HCT116 (cell line): ENCODE data around the gene POU2F3. TPM values are rescaled to one million over a fixed set of nuclear protein-coding genes. Genes with fewer than 3 reads are reported as not detected.
A peak's percentile ranks its signal among the peaks of the same experiment; 100 is the strongest.

Experiments
- ATAC-seq: fragments of 200-7000 bp; cut with Tn5 transposase; 2 replicates; pipeline ENCODE4 v1.9.1; 2020; ENCODE audit warnings: mild to moderate bottlenecking, moderate library complexity
- BruUV-seq: library from RNA; stranded (reverse); fragments of 400-500 nt; replicated peaks from 2 replicates; lab custom pipeline; 2021; lab: Mats Ljungman, UMichigan
- CTCF ChIA-PET: fragments of 300-600 bp; sonication (Branson Sonifier 250); formaldehyde crosslinking; loops from one replicate; lab custom pipeline; 2021; ENCODE audit warnings: antibody characterized with exemption; lab: Charles Lee
- POLR2A ChIA-PET: fragments of 300-600, 350-600 bp; sonication (Branson Sonifier 250); formaldehyde crosslinking; loops from one replicate; lab custom pipeline; 2021; ENCODE audit warnings: antibody characterized with exemption; lab: Charles Lee
- RAD21 ChIA-PET, 2 experiments: fragments of 300-600 bp; sonication (Branson Sonifier 250); formaldehyde crosslinking; loops; one replicate each; lab custom pipeline; 2023; ENCODE audit warnings: low total read pairs in 2 of 2; ENCODE audit not compliant: uncharacterized antibody in 2 of 2, unreplicated experiment in 2 of 2, low non-redundant PET in 1 of 2; lab: Charles Lee
- DNase-seq: peaks from one replicate; pipeline ENCODE4 v3.0.0-alpha.2; 2010; ENCODE audit warnings: low read depth, low spot score
- H2AFZ ChIP-seq: fragments of 200-600 bp; shearing (Covaris generic), sonication (generic); 2 replicates; pipeline ENCODE4 v1.6.1; 2017; ENCODE audit warnings: low read depth, mixed run types, mixed read lengths, antibody characterized with exemption, low read length; ENCODE audit not compliant: poor library complexity, severe bottlenecking
- H3K27ac ChIP-seq: 2 replicates; pipeline ENCODE4 v1.5.1; 2012; ENCODE audit warnings: low read depth, low read length
- H3K27me3 ChIP-seq: fragments of 200-600 bp; sonication (generic); 2 replicates; pipeline ENCODE4 v1.6.1; 2016; ENCODE audit warnings: mixed run types, low read length, mixed read lengths; ENCODE audit not compliant: insufficient read depth
- H3K36me3 ChIP-seq, 2 experiments: fragments of 200-500 bp in 1 of 2; fragments of 200-600 bp in 1 of 2; sonication (Bioruptor generic) in 1 of 2; sonication (generic) in 1 of 2; 2 replicates each; pipeline versions ENCODE4 v1.5.1 to v1.6.1; 2014 to 2016; ENCODE audit warnings: low read length in 2 of 2, inconsistent platforms in 1 of 2, mixed read lengths in 1 of 2, mixed run types in 1 of 2; ENCODE audit not compliant: insufficient read depth in 2 of 2, control insufficient read depth in 1 of 2
- H3K4me1 ChIP-seq, 2 experiments: fragments of 200-600 bp in 1 of 2; sonication (generic) in 1 of 2; 2 replicates each; pipeline versions ENCODE4 v1.5.1 to v1.6.1; 2012 to 2017; ENCODE audit warnings: low read length in 2 of 2, inconsistent platforms in 1 of 2, mild to moderate bottlenecking in 1 of 2, mixed read lengths in 1 of 2, mixed run types in 1 of 2, moderate library complexity in 1 of 2; ENCODE audit not compliant: insufficient read depth in 2 of 2, control insufficient read depth in 1 of 2
- H3K4me2 ChIP-seq: fragments of 200-600 bp; sonication (generic); 2 replicates; pipeline ENCODE4 v1.6.1; 2017; ENCODE audit warnings: mixed run types, low read length, mixed read lengths
- H3K4me3 ChIP-seq, 2 experiments: fragments of 200-600 bp in 1 of 2; sonication (generic) in 1 of 2; replicated peaks in 1 of 2; 2 replicates each; pipeline ENCODE4 v1.5.1; 2011 to 2016; ENCODE audit warnings: low read length in 2 of 2, control low read depth in 1 of 2, low read depth in 1 of 2, mild to moderate bottlenecking in 1 of 2, mixed read lengths in 1 of 2, mixed run types in 1 of 2
- H3K79me2 ChIP-seq: fragments of 200-600 bp; sonication (generic); 2 replicates; pipeline ENCODE4 v1.6.1; 2017; ENCODE audit warnings: mild to moderate bottlenecking, mixed run types, low read length, moderate library complexity, mixed read lengths; ENCODE audit not compliant: insufficient read depth
- H3K9ac ChIP-seq: fragments of 200-600 bp; sonication (generic); 2 replicates; pipeline ENCODE4 v1.6.1; 2016; ENCODE audit warnings: low read length, mixed read lengths
- H3K9me2 ChIP-seq: fragments of 200-600 bp; sonication (generic), shearing (Covaris generic); 2 replicates; pipeline ENCODE4 v1.6.1; 2017; ENCODE audit warnings: mixed run types, mild to moderate bottlenecking, moderate library complexity; ENCODE audit not compliant: insufficient read depth
- H3K9me3 ChIP-seq, 2 experiments: fragments of 200-500 bp in 1 of 2; fragments of 200-600 bp in 1 of 2; sonication (Bioruptor generic) in 1 of 2; sonication (generic) in 1 of 2; 2 replicates each; pipeline ENCODE4 v1.6.1; 2014 to 2017; ENCODE audit warnings: low read length in 2 of 2, mixed read lengths in 2 of 2, inconsistent platforms in 1 of 2, low read depth in 1 of 2, mild to moderate bottlenecking in 1 of 2, mixed run types in 1 of 2, moderate library complexity in 1 of 2; ENCODE audit not compliant: control insufficient read depth in 1 of 2, insufficient read depth in 1 of 2
- H4K20me1 ChIP-seq: fragments of 200-600 bp; sonication (generic), shearing (Covaris generic); 2 replicates; pipeline ENCODE4 v1.6.1; 2017; ENCODE audit warnings: mixed run types, mild to moderate bottlenecking, moderate library complexity; ENCODE audit not compliant: insufficient read depth
- ATF3 ChIP-seq: IDR thresholded peaks from 2 replicates; pipeline ENCODE4 v1.6.1; 2012
- CEBPB ChIP-seq: IDR thresholded peaks from 2 replicates; pipeline ENCODE4 v1.6.1; 2012; ENCODE audit warnings: low read depth
- EGR1 ChIP-seq: IDR thresholded peaks from 2 replicates; pipeline ENCODE4 v1.6.1; 2012; ENCODE audit warnings: low read depth
- ELF1 ChIP-seq: IDR thresholded peaks from 2 replicates; pipeline ENCODE4 v1.6.1; 2012; ENCODE audit warnings: low read depth, borderline replicate concordance
- EZH2 ChIP-seq: fragments of 200-600 bp; sonication (generic); IDR thresholded peaks from 2 replicates; pipeline ENCODE4 v1.6.1; 2017; ENCODE audit warnings: antibody characterized with exemption, mixed run types
- FOSL1 ChIP-seq: IDR thresholded peaks from 2 replicates; pipeline ENCODE4 v1.6.1; 2012; ENCODE audit warnings: low read depth
- JUND ChIP-seq: IDR thresholded peaks from 2 replicates; pipeline ENCODE4 v1.6.1; 2012
- POLR2A ChIP-seq: IDR thresholded peaks from 2 replicates; pipeline ENCODE4 v1.7.0; 2011; ENCODE audit warnings: borderline replicate concordance; ENCODE audit not compliant: insufficient read depth, insufficient read length; ENCODE audit errors: extremely low read depth
- POLR2AphosphoS5 ChIP-seq: IDR thresholded peaks from 2 replicates; pipeline ENCODE4 v1.6.1; 2011; ENCODE audit warnings: mild to moderate bottlenecking, low read depth, low read length, moderate library complexity
- SIN3A ChIP-seq: IDR thresholded peaks from 2 replicates; pipeline ENCODE4 v1.6.1; 2012; ENCODE audit warnings: low read depth
- TCF7L2 ChIP-seq: IDR thresholded peaks from 2 replicates; pipeline ENCODE4 v1.7.0; 2011; ENCODE audit warnings: borderline replicate concordance, inconsistent platforms; ENCODE audit not compliant: insufficient read depth, insufficient read length; ENCODE audit errors: extremely low read depth
- ZFX ChIP-seq: fragments of 450-650 bp; IDR thresholded peaks from 2 replicates; pipeline ENCODE4 v1.6.1; 2017
- ZNF274 ChIP-seq: fragments of 200-500 bp; sonication (Bioruptor generic); IDR thresholded peaks from 2 replicates; pipeline ENCODE4 v1.6.1; 2014; ENCODE audit warnings: mild to moderate bottlenecking, low read depth, low read length, inconsistent platforms
- intact Hi-C: fragments of 100-400 bp; cut with micrococcal nuclease; formaldehyde crosslinking; loops from 2 replicates; pipeline ENCODE4 v1.10.0; 2022
- total RNA-seq: library from RNA; stranded (reverse); gene quantifications from one replicate; pipeline ENCODE4 v1.2.1, GENCODE V29; 2021; ENCODE audit not compliant: unreplicated experiment
- TF ChIP-seq, protein P1 (sequence below): IDR thresholded peaks from 2 replicates; pipeline ENCODE4 v1.6.1; 2012; ENCODE audit warnings: low read depth
- TF ChIP-seq, protein P2 (sequence below): IDR thresholded peaks from 2 replicates; pipeline ENCODE4 v1.6.1; 2012

Gene POU2F3
- total RNA-seq, 1 experiment from 2014 or later: 0.15 TPM

DNA sequence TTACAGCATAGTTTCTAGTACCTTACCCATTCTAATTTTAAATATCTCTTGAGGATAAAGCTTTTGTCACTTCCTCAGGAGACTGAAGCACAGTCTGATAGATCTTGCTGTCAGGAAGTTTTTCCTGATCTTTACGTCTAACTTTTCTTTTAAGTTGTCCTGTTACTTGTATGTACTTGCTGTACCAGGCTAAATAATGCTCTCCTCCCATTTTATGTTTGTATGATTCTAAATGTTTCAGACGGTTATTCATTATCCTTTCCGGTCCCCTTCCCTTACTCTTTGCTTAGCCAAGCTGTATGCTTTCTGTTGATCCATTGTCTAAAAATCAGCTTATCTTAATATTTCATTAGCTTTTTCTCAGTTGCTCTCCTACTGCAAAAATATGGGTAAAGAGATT is 102.3 kb downstream of the POU2F3 start:
- Histone ChIP-seq H3K79me2 (peaks cover 99% of the 10 kb centered on the region), H3K9me3 (no peaks in the 10 kb centered on the region), H3K4me3 (no peak overlapping the region), H2AFZ (no peak overlapping the region), H3K36me3 (no peaks in the 10 kb centered on the region), H3K9ac (no peak overlapping the region), H3K27me3 (no peaks in the 10 kb centered on the region), H3K4me1 (peaks cover 63 to 72% of the 10 kb centered on the region in 2 experiments), H3K27ac (no peak overlapping the region), H4K20me1 (peaks cover 20% of the 10 kb centered on the region; the same call in 1 of the 2 replicates), H3K9me2 (no peaks in the 10 kb centered on the region), H3K4me2 (no peak overlapping the region)
- no peak for TF ChIP-seq CEBPB
- TF ChIP-seq ZFX: no peak
- no peak for TF ChIP-seq ATF3
- no peak for TF ChIP-seq FOSL1
- no peak for TF ChIP-seq TCF7L2
- intact Hi-C loops: no loop called here
- DNase-seq (no peak), ATAC-seq (no peak)
- POLR2A ChIA-PET: no interaction called here
- RAD21 ChIA-PET: no interaction called here
- CTCF ChIA-PET: no interaction called here
- BruUV-seq: no TSS peak

GRCh38 chr11:120342678-120343077 is 102.7 kb downstream of the POU2F3 start:
- BruUV-seq: no TSS peak
- H4K20me1 ChIP-seq: peaks cover 17% of the 10 kb centered on the region; the same call in 1 of the 2 replicates

More at GRCh38 chr11:120342678-120343077, 102.7 kb downstream of the POU2F3 start:
- no peaks in the 10 kb centered on the region for H3K9me2 ChIP-seq
- no peak overlapping the region for H2AFZ ChIP-seq
- DNase-seq (no peak), ATAC-seq (no peak)
- peaks cover 68 to 72% of the 10 kb centered on the region in 2 experiments for H3K4me1 ChIP-seq
- no peak overlapping the region for H3K4me3 ChIP-seq
- H3K36me3 ChIP-seq: no peaks in the 10 kb centered on the region
- H3K9ac ChIP-seq: no peak overlapping the region
- H3K27me3 ChIP-seq: no peaks in the 10 kb centered on the region
- peaks cover 99% of the 10 kb centered on the region for H3K79me2 ChIP-seq
- CTCF ChIA-PET: no interaction called here
- TF ChIP-seq ELF1 (no peak), ATF3 (no peak), JUND (no peak), ZNF274 (no peak), SIN3A (no peak), EZH2 (no peak), ZFX (no peak), EGR1 (no peak), POLR2A (no peak), POLR2AphosphoS5 (no peak)
- TF ChIP-seq, protein P1, sequence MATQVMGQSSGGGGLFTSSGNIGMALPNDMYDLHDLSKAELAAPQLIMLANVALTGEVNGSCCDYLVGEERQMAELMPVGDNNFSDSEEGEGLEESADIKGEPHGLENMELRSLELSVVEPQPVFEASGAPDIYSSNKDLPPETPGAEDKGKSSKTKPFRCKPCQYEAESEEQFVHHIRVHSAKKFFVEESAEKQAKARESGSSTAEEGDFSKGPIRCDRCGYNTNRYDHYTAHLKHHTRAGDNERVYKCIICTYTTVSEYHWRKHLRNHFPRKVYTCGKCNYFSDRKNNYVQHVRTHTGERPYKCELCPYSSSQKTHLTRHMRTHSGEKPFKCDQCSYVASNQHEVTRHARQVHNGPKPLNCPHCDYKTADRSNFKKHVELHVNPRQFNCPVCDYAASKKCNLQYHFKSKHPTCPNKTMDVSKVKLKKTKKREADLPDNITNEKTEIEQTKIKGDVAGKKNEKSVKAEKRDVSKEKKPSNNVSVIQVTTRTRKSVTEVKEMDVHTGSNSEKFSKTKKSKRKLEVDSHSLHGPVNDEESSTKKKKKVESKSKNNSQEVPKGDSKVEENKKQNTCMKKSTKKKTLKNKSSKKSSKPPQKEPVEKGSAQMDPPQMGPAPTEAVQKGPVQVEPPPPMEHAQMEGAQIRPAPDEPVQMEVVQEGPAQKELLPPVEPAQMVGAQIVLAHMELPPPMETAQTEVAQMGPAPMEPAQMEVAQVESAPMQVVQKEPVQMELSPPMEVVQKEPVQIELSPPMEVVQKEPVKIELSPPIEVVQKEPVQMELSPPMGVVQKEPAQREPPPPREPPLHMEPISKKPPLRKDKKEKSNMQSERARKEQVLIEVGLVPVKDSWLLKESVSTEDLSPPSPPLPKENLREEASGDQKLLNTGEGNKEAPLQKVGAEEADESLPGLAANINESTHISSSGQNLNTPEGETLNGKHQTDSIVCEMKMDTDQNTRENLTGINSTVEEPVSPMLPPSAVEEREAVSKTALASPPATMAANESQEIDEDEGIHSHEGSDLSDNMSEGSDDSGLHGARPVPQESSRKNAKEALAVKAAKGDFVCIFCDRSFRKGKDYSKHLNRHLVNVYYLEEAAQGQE: no peak
- TF ChIP-seq, protein P2, sequence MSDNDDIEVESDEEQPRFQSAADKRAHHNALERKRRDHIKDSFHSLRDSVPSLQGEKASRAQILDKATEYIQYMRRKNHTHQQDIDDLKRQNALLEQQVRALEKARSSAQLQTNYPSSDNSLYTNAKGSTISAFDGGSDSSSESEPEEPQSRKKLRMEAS: no peak
- H3K4me2 ChIP-seq: peak overlapping the region; percentile 46; the same call in 1 of the 2 replicates
- no peaks in the 10 kb centered on the region for H3K9me3 ChIP-seq
- no peak overlapping the region for H3K27ac ChIP-seq
- intact Hi-C loops: no loop called here
- POLR2A ChIA-PET: no interaction called here
- RAD21 ChIA-PET: no interaction called here
